Measurements from ENCODE around the gene GUCY2D.
"Not testable (repeated sequence)": the region's sequence is repeated elsewhere in the genome, so short reads cannot be mapped to it uniquely, and the experiment has no call there.

The GUCY2D gene

GRCh38 chr17:8019166-8019565 is 16.8 kb downstream of the GUCY2D start:
- no peak for DNase-seq

GRCh38 chr17:8019665-8020650 is 17.5 kb downstream of the GUCY2D start:
- DNase-seq: no peak

- DNase-seq: no peak
Observed at GRCh38 chr17:8020776-8021564, 18.6 kb downstream of the GUCY2D start.

- DNase-seq: no peak
Observed at GRCh38 chr17:8021565-8022359, 19.3 kb downstream of the GUCY2D start.

- no peak for DNase-seq
Observed at GRCh38 chr17:8022360-8023003, 20.1 kb downstream of the GUCY2D start.

- DNase-seq: not testable (repeated sequence)
Observed at GRCh38 chr17:8024161-8024560, 21.7 kb downstream of the GUCY2D start.

- no peak for DNase-seq
Observed at GRCh38 chr17:8025176-8025911, 22.9 kb downstream of the GUCY2D start.

- no peak for DNase-seq
Observed at GRCh38 chr17:8029121-8029520, 26.7 kb downstream of the GUCY2D start.

- DNase-seq: no peak
Observed at GRCh38 chr17:8031261-8031661, 28.8 kb downstream of the GUCY2D start.

- no peak for DNase-seq
Observed at GRCh38 chr17:8031950-8032349, 29.5 kb downstream of the GUCY2D start.

- no peak for DNase-seq
Observed at GRCh38 chr17:8032442-8032841, 30.0 kb downstream of the GUCY2D start.

GRCh38 chr17:8038954-8039610 is 36.7 kb downstream of the GUCY2D start, which contains the start of gene ALOX15B:
Gene ALOX15B, plus strand, starts transcription at chr17:8039059. Its CDS starts 97 bp downstream, at chr17:8039156.
- peak; percentile 3 for DNase-seq

GRCh38 chr17:8039611-8040168 is 37.3 kb downstream of the GUCY2D start:
- DNase-seq: no peak

GRCh38 chr17:8041249-8041928 is 39.0 kb downstream of the GUCY2D start:
- peak; percentile 52 for DNase-seq

- no peak for DNase-seq
Observed at GRCh38 chr17:8041979-8042378, 39.6 kb downstream of the GUCY2D start.

- no peak for DNase-seq
Observed at GRCh38 chr17:8044819-8045810, 42.7 kb downstream of the GUCY2D start.

GRCh38 chr17:8046306-8046928 is 44.0 kb downstream of the GUCY2D start:
- DNase-seq: no peak
